HG02885 (cell line): ENCODE data around the gene DPP10.
"Not testable (repeated sequence)": the region's sequence is repeated elsewhere in the genome, so short reads cannot be mapped to it uniquely, and the experiment has no call there.

Experiments used
- ATAC-seq: cut with Tn5 transposase; IDR thresholded peaks from one replicate; pipeline ENCODE4 v1.9.1; 2021; ENCODE audit warnings: mild to moderate bottlenecking; ENCODE audit not compliant: unreplicated experiment, poor library complexity

Gene DPP10

GRCh38 chr2:114442510-114442909 lies at the start of gene DPP10:
Gene DPP10 (plus strand): TSS chr2:114442641.
- ATAC-seq: no peak

- no peak for ATAC-seq
These were observed 41.6 kb upstream of the DPP10 start for GRCh38 chr2:114400890-114401289.

GRCh38 chr2:114405247-114406116 lies 37.0 kb upstream of the DPP10 start:
- no peak for ATAC-seq

- ATAC-seq: no peak
These were observed 36.1 kb upstream of the DPP10 start for GRCh38 chr2:114406347-114406746.

- ATAC-seq: not testable (repeated sequence)
These were observed 35.1 kb upstream of the DPP10 start for GRCh38 chr2:114407353-114407752.

GRCh38 chr2:114421781-114422180 lies 20.7 kb upstream of the DPP10 start:
- no peak for ATAC-seq

GRCh38 chr2:114424699-114425098 lies 17.7 kb upstream of the DPP10 start:
- no peak for ATAC-seq

- no peak for ATAC-seq
These were observed 15.7 kb upstream of the DPP10 start for GRCh38 chr2:114426756-114427155.

- ATAC-seq: no peak
These were observed 6.1 kb upstream of the DPP10 start for GRCh38 chr2:114436329-114436728.

- no peak for ATAC-seq
These were observed 4.1 kb downstream of the DPP10 start for GRCh38 chr2:114446571-114446970.

GRCh38 chr2:114450639-114451038 lies 8.2 kb downstream of the DPP10 start:
- ATAC-seq: no peak

GRCh38 chr2:114456566-114456965 lies 14.1 kb downstream of the DPP10 start:
- no peak for ATAC-seq

- no peak for ATAC-seq
These were observed 15.5 kb downstream of the DPP10 start for GRCh38 chr2:114457956-114458355.

GRCh38 chr2:114461116-114461515 lies 18.7 kb downstream of the DPP10 start:
- ATAC-seq: no peak

GRCh38 chr2:114464961-114465706 lies 22.7 kb downstream of the DPP10 start:
- no peak for ATAC-seq

- no peak for ATAC-seq
These were observed 25.9 kb downstream of the DPP10 start for GRCh38 chr2:114468343-114468742.

GRCh38 chr2:114472246-114472645 lies 29.8 kb downstream of the DPP10 start:
- no peak for ATAC-seq

- ATAC-seq: no peak
These were observed 30.3 kb downstream of the DPP10 start for GRCh38 chr2:114472726-114473125.

- no peak for ATAC-seq
These were observed 46.5 kb downstream of the DPP10 start for GRCh38 chr2:114488841-114489530.

GRCh38 chr2:114495046-114495445 lies 52.6 kb downstream of the DPP10 start:
- ATAC-seq: no peak

GRCh38 chr2:114496959-114497358 lies 54.5 kb downstream of the DPP10 start:
- ATAC-seq: no peak
